ENCODE data around the gene PDZK1IP1.

PDZK1IP1 gene

GRCh38 chr1:47232187-47232874, 42.5 kb upstream of the PDZK1IP1 start, which contains the start of gene TAL1:
Gene TAL1, minus strand, starts transcription at chr1:47232225. Its CDS starts 6,337 bp downstream, at chr1:47225888.
- Histone ChIP-seq H3K27me3 (replicated peaks; ENCODE audit: control insufficient read depth, insufficient read depth, low read length) (peaks cover 8% of the 10 kb centered on the region), H3K36me3 (ENCODE audit: control insufficient read depth, insufficient read depth, low read length) (no peaks in the 10 kb centered on the region), H3K4me3 (replicated peaks; ENCODE audit: low read depth, low read length) (no peak within 1 kb of the TSS)
- TF ChIP-seq, protein P1, sequence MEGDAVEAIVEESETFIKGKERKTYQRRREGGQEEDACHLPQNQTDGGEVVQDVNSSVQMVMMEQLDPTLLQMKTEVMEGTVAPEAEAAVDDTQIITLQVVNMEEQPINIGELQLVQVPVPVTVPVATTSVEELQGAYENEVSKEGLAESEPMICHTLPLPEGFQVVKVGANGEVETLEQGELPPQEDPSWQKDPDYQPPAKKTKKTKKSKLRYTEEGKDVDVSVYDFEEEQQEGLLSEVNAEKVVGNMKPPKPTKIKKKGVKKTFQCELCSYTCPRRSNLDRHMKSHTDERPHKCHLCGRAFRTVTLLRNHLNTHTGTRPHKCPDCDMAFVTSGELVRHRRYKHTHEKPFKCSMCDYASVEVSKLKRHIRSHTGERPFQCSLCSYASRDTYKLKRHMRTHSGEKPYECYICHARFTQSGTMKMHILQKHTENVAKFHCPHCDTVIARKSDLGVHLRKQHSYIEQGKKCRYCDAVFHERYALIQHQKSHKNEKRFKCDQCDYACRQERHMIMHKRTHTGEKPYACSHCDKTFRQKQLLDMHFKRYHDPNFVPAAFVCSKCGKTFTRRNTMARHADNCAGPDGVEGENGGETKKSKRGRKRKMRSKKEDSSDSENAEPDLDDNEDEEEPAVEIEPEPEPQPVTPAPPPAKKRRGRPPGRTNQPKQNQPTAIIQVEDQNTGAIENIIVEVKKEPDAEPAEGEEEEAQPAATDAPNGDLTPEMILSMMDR (IDR thresholded peaks at IDR 0.05; ENCODE audit: insufficient read depth, low read length, poor library complexity, severe bottlenecking) = no peak
- DNase-seq (ENCODE audit: extremely low read depth, insufficient read length) = no peak

- DNase-seq (ENCODE audit: extremely low read depth, insufficient read length) = peak; percentile 50
- no peaks in the 10 kb centered on the region for H3K36me3 ChIP-seq (ENCODE audit: control insufficient read depth, insufficient read depth, low read length)
- TF ChIP-seq, protein P1 (IDR thresholded peaks at IDR 0.05; ENCODE audit: insufficient read depth, low read length, poor library complexity, severe bottlenecking) = no peak
- H3K4me3 ChIP-seq (replicated peaks; ENCODE audit: low read depth, low read length) = no peak overlapping the region
- H3K27me3 ChIP-seq (replicated peaks; ENCODE audit: control insufficient read depth, insufficient read depth, low read length) = peaks cover 8% of the 10 kb centered on the region
These were observed 41.7 kb upstream of the PDZK1IP1 start for GRCh38 chr1:47231301-47232186.

DNA sequence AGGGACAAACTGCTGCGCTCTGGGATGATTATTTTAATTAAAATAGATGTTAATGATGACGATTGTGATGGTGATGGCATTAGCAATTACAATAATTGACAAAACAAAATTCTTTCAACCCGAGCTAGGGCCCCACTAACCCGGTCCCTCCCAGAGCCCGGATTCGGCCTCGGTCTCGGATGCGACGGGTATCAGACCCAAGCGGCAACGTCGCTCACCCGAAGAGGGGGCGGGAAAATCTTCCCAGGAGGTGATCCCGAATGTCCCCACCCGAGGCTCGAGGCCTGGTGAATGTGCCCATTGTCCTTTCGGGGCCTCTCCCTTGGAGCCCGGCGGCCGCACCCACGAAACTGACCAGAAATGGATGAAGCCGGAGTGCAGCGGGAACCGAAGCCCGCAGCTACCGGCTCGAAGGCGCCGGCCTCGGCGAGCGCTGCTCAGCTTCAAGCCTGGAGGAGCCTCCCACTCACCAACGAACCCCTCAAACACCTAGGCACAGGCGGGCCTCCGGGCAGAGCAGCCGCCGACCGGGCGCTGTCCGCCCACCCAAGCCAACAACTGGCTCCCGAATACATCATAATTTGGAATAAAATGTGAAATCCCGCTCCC, 41.0 kb upstream of the PDZK1IP1 start:
- TF ChIP-seq, protein P1 (IDR thresholded peaks at IDR 0.05; ENCODE audit: insufficient read depth, low read length, poor library complexity, severe bottlenecking) = no peak
- DNase-seq (ENCODE audit: extremely low read depth, insufficient read length) = peak; percentile 34
- H3K4me3 ChIP-seq (replicated peaks; ENCODE audit: low read depth, low read length) = no peak overlapping the region

DNA sequence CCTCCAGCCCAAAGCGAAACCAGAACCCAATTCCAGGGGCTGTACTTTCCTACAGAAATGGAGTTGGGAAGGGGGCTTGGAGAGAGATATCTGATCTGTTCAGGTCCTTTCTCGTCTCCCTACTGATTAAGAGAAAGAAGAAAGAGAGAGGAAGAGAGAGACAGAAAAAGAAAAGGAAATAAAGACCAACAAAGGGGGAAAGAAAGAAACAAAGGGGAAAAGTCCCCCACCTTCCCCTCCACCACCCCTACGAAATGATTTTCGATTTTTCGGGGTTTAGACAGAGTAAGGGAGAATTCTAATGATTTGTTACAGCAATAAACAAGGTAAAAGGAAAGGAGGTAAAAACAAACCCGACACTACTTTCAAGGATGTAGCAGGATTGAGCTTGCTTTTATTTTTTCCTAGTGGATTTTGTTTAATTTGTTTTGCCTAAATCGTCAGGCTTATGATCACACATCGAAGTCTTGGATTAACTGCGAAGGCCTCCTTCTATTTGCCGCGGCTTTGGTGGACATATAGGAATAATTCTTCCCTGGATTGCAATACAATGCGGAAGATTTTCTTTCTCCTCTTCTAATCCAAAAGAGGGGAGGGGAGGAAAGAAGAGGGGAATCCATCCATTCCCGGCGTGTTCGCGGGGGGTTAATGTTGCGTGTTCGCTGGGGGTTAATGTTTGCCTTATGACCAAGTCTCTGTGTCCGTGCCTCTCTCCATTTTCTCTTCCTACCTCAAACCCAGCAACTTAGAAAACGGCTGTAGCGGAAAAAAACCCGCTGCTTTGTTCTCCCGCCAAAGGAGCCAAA, 40.3 kb upstream of the PDZK1IP1 start:
- no peak overlapping the region for H3K4me3 ChIP-seq (replicated peaks; ENCODE audit: low read depth, low read length)
- H3K27me3 ChIP-seq (replicated peaks; ENCODE audit: control insufficient read depth, insufficient read depth, low read length) = peaks cover 8% of the 10 kb centered on the region
- H3K36me3 ChIP-seq (ENCODE audit: control insufficient read depth, insufficient read depth, low read length) = no peaks in the 10 kb centered on the region
- no peak for DNase-seq (ENCODE audit: extremely low read depth, insufficient read length)
- TF ChIP-seq, protein P1 (IDR thresholded peaks at IDR 0.05; ENCODE audit: insufficient read depth, low read length, poor library complexity, severe bottlenecking) = no peak

More for the DNA sequence above, 41.0 kb upstream of the PDZK1IP1 start:
- H3K36me3 ChIP-seq (ENCODE audit: control insufficient read depth, insufficient read depth, low read length) = no peaks in the 10 kb centered on the region
- peaks cover 8% of the 10 kb centered on the region for H3K27me3 ChIP-seq (replicated peaks; ENCODE audit: control insufficient read depth, insufficient read depth, low read length)
